Endodermal cell (in vitro differentiated cells): ENCODE data around the gene PDE10A. TPM values are rescaled to one million over a fixed set of nuclear protein-coding genes. Genes with fewer than 3 reads are reported as not detected.

Source experiments
- DNase-seq: peaks from one replicate; pipeline ENCODE4 v3.0.0-alpha.2; 2017
- H3K27ac ChIP-seq: 2 replicates; pipeline ENCODE4 v1.5.1; 2013; ENCODE audit warnings: mild to moderate bottlenecking, low read depth, low read length, moderate library complexity
- H3K27me3 ChIP-seq: 2 replicates; pipeline ENCODE4 v1.6.1; 2013; ENCODE audit warnings: mild to moderate bottlenecking, low read length, moderate library complexity; ENCODE audit not compliant: insufficient read depth, control insufficient read depth, poor library complexity, severe bottlenecking
- H3K36me3 ChIP-seq: 2 replicates; pipeline ENCODE4 v1.7.0; 2013; ENCODE audit warnings: mild to moderate bottlenecking, low read length, moderate library complexity; ENCODE audit not compliant: control insufficient read depth, insufficient read depth
- H3K4me1 ChIP-seq: one replicate; pipeline ENCODE4 v1.7.0; 2013; ENCODE audit warnings: low read length; ENCODE audit not compliant: control insufficient read depth, insufficient read depth
- H3K4me3 ChIP-seq: 2 replicates; pipeline ENCODE4 v1.5.1; 2013; ENCODE audit warnings: mild to moderate bottlenecking, low read length, moderate library complexity
- H3K9ac ChIP-seq: 2 replicates; pipeline ENCODE4 v1.6.1; 2013; ENCODE audit warnings: mild to moderate bottlenecking, low read length, moderate library complexity; ENCODE audit not compliant: poor library complexity, severe bottlenecking; ENCODE audit errors: extremely low read depth
- H3K9me3 ChIP-seq: 2 replicates; pipeline ENCODE4 v1.6.1; 2013; ENCODE audit warnings: mild to moderate bottlenecking, low read length, moderate library complexity; ENCODE audit not compliant: control insufficient read depth
- H3K27ac Mint-ChIP-seq: 2 replicates; pipeline ENCODE4 v1.8.0; 2020; ENCODE audit warnings: mixed read lengths
- H3K27me3 Mint-ChIP-seq: 2 replicates; pipeline ENCODE4 v1.8.0; 2021; ENCODE audit warnings: mild to moderate bottlenecking, mixed read lengths; ENCODE audit not compliant: insufficient read depth
- H3K36me3 Mint-ChIP-seq: 2 replicates; pipeline ENCODE4 v1.8.0; 2020; ENCODE audit warnings: low read depth, mixed read lengths
- H3K4me1 Mint-ChIP-seq: 2 replicates; pipeline ENCODE4 v1.8.0; 2020; ENCODE audit warnings: mixed read lengths
- H3K4me3 Mint-ChIP-seq: 2 replicates; pipeline ENCODE4 v1.8.0; 2020; ENCODE audit warnings: mild to moderate bottlenecking, moderate library complexity, mixed read lengths
- H3K9me3 Mint-ChIP-seq: 2 replicates; pipeline ENCODE4 v1.8.0; 2020; ENCODE audit warnings: mild to moderate bottlenecking, mixed read lengths
- WGBS, 2 experiments: methylation state at CpG; one replicate each; pipeline versions ENCODE4 v1.1.5 to v1.1.7; 2013; ENCODE audit warnings: missing lambda C conversion rate in 2 of 2, mixed read lengths in 1 of 2; ENCODE audit not compliant: insufficient coverage in 1 of 2, insufficient read length in 1 of 2; 5-methylcytosine and 5-hydroxymethylcytosine counted together
- total RNA-seq, 2 donors: library from RNA; stranded (reverse); fragmentation: NEBNext Ultra II Directional in 1 of 2; extraction: Animal tissue kit (Norgen Biotek cat#: 25700) in 1 of 2; gene quantifications; 2 replicates in 1 of 2; 3 replicates in 1 of 2; pipeline ENCODE4 v1.2.1, GENCODE V29; 2021
- TF ChIP-seq, protein P1 (sequence below): fragments of 200-600 bp; sonication (generic); conservative IDR thresholded peaks from 2 replicates; pipeline ENCODE4 v1.5.0; 2021; ENCODE audit warnings: antibody characterized with exemption, mild to moderate bottlenecking

PDE10A gene
- total RNA-seq, 2 donors from 2014 or later, result 22.8 to 27.8 TPM

DNA sequence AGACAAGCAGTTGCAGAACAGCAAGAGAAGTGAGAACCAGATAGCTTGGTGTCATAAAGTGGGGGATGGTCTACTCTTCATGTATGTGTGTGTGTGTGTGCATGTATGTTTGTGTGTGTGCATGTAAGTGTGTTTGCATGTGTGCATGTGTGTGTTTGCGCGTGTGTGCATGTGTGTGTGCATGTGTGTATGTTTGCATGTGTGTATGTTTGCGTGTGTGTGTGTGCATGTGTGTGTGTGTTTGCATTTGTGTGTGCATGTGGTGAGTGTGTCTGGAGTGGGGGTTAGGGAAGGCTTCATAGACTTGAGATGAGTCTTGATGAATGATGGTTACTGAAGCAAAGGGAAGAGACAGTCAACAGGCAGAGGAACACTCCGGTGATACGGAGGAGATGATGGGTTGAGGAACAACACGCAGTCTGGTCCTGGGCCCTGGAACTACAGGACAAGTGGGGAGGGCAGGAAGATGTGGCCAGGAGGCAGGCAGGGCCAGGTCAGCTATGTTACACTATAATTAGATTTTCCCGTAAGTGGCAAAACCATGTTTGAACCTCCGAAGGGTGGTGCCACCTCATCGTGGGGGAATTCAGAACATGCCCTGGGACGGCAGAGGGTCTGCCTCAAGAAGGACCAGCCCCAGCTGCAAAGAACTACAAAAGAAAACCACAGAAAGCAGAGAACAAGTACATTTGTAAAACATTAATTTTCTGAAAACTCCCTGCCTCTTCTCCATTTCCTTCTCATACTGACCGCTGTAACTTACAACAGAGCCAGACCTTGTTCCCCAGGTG lies 38.7 kb upstream of the PDE10A start:
- Histone ChIP-seq H3K4me3 (no peak overlapping the region), H3K4me1 (no peaks in the 10 kb centered on the region), H3K27me3 (no peaks in the 10 kb centered on the region), H3K9me3 (peaks cover 7% of the 10 kb centered on the region), H3K36me3 (no peaks in the 10 kb centered on the region), H3K9ac (no peak overlapping the region), H3K27ac (no peak overlapping the region)
- WGBS, 2 experiments, result 94 to 98% methylated on average over 10 to 11 of the region's 11 CpGs
- Mint-ChIP-seq H3K4me1 (no peaks in the 10 kb centered on the region), H3K27me3 (peaks cover 7% of the 10 kb centered on the region), H3K36me3 (no peaks in the 10 kb centered on the region), H3K4me3 (no peak overlapping the region), H3K27ac (no peak overlapping the region), H3K9me3 (peaks cover 2% of the 10 kb centered on the region)
- no peak for DNase-seq
- TF ChIP-seq, protein P1, sequence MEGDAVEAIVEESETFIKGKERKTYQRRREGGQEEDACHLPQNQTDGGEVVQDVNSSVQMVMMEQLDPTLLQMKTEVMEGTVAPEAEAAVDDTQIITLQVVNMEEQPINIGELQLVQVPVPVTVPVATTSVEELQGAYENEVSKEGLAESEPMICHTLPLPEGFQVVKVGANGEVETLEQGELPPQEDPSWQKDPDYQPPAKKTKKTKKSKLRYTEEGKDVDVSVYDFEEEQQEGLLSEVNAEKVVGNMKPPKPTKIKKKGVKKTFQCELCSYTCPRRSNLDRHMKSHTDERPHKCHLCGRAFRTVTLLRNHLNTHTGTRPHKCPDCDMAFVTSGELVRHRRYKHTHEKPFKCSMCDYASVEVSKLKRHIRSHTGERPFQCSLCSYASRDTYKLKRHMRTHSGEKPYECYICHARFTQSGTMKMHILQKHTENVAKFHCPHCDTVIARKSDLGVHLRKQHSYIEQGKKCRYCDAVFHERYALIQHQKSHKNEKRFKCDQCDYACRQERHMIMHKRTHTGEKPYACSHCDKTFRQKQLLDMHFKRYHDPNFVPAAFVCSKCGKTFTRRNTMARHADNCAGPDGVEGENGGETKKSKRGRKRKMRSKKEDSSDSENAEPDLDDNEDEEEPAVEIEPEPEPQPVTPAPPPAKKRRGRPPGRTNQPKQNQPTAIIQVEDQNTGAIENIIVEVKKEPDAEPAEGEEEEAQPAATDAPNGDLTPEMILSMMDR, result no peak

DNA sequence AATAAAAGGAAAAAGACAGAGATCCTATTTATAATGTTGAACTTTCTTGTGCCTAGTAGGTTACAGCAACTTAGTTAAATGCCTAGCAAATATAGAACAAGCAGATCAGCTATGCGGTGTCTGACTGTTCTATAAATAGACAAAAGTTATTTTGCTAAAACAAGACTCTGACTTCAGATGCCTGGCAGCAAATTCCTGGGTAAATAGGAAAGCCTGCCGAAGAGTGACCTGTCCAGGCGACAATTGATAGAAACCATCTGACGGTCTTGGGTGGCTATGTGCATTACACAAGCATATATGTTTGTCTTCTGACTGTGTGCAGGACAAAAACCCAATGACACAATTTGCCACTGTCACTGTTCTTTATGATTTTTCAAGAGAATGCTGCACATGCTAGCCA lies 38.0 kb upstream of the PDE10A start:
- no peaks in the 10 kb centered on the region for H3K36me3 ChIP-seq
- no peaks in the 10 kb centered on the region for H3K27me3 ChIP-seq
- H3K36me3 Mint-ChIP-seq, result no peaks in the 10 kb centered on the region
- peaks cover 7% of the 10 kb centered on the region for H3K27me3 Mint-ChIP-seq
- no peaks in the 10 kb centered on the region for H3K4me1 ChIP-seq
- H3K9me3 Mint-ChIP-seq, result peaks cover 2% of the 10 kb centered on the region
- no peak for DNase-seq
- TF ChIP-seq, protein P1, result no peak
- WGBS, 2 experiments, result 94 to 97% methylated on average over 4 of the region's 4 CpGs
- no peak overlapping the region for H3K9ac ChIP-seq
- H3K4me1 Mint-ChIP-seq, result no peaks in the 10 kb centered on the region
- H3K4me3 Mint-ChIP-seq, result no peak overlapping the region
- peaks cover 8% of the 10 kb centered on the region for H3K9me3 ChIP-seq
- no peak overlapping the region for H3K27ac Mint-ChIP-seq
- no peak overlapping the region for H3K4me3 ChIP-seq
- no peak overlapping the region for H3K27ac ChIP-seq

DNA sequence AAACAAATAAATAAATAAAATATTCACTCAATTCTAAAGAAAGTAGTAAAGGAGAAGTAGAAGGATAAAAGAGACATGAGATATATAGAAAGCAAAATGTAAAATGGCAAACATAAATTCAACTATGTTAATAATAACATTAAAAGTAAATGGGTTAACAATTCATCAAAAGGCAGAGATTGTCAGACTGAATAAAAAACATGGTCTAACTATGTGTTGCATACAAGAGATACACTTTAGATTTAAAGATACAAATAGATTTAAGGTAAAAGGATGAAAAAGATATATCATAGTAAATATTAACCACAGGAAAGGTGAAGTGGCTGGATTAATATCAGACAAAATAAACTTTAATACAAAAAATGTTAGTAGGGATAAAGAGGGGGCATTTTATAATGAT lies 35.8 kb upstream of the PDE10A start:
- no peaks in the 10 kb centered on the region for H3K36me3 Mint-ChIP-seq
- Histone ChIP-seq H3K9ac (no peak overlapping the region), H3K27me3 (no peaks in the 10 kb centered on the region), H3K4me3 (no peak overlapping the region), H3K36me3 (no peaks in the 10 kb centered on the region), H3K27ac (no peak overlapping the region), H3K4me1 (no peaks in the 10 kb centered on the region), H3K9me3 (peaks cover 17% of the 10 kb centered on the region)
- no peak overlapping the region for H3K27ac Mint-ChIP-seq
- H3K4me1 Mint-ChIP-seq, result no peaks in the 10 kb centered on the region
- peaks cover 6% of the 10 kb centered on the region for H3K9me3 Mint-ChIP-seq
- TF ChIP-seq, protein P1, result no peak
- H3K4me3 Mint-ChIP-seq, result no peak overlapping the region
- no peak for DNase-seq
- peaks cover 7% of the 10 kb centered on the region for H3K27me3 Mint-ChIP-seq
